ENCODE data around the gene SOX14. TPM values are rescaled to one million over a fixed set of nuclear protein-coding genes. Genes with fewer than 3 reads are reported as not detected.

The SOX14 gene
- total RNA-seq, 3 donors from 2014 or later (not counting 1 experiment from before 2014, with no cell fraction given): not detected

GRCh38 chr3:137792626-137793271 is 28.6 kb downstream of the SOX14 start:
- H3K4me3 ChIP-seq (ENCODE audit: low read length): no peak overlapping the region
- no peak for ATAC-seq
- WGBS (ENCODE audit: insufficient coverage): 5% methylated on average over 3 of the region's 3 CpGs
- Mint-ChIP-seq H3K4me3 (no peak overlapping the region), H3K4me1 (no peaks in the 10 kb centered on the region), H3K36me3 (no peaks in the 10 kb centered on the region), H3K27me3 (ENCODE audit: low read depth in 2 of 2) (no peaks in the 10 kb centered on the region), H3K27ac (no peak overlapping the region), H3K9me3 (peaks cover 2 to 3% of the 10 kb centered on the region in 2 donors)
- no peaks in the 10 kb centered on the region for H3K9me3 ChIP-seq (ENCODE audit: control insufficient read depth, insufficient read depth, low read length)
- intact Hi-C loops (cut with micrococcal nuclease): no loop called here
- DNase-seq: no peak
- H3K27ac ChIP-seq (ENCODE audit: low read length): no peak overlapping the region
- H3K27me3 ChIP-seq (ENCODE audit: control insufficient read depth, insufficient read depth, low read length): no peaks in the 10 kb centered on the region
- H3K36me3 ChIP-seq (ENCODE audit: control insufficient read depth, insufficient read depth, low read length): no peaks in the 10 kb centered on the region
- TF ChIP-seq, protein P1, sequence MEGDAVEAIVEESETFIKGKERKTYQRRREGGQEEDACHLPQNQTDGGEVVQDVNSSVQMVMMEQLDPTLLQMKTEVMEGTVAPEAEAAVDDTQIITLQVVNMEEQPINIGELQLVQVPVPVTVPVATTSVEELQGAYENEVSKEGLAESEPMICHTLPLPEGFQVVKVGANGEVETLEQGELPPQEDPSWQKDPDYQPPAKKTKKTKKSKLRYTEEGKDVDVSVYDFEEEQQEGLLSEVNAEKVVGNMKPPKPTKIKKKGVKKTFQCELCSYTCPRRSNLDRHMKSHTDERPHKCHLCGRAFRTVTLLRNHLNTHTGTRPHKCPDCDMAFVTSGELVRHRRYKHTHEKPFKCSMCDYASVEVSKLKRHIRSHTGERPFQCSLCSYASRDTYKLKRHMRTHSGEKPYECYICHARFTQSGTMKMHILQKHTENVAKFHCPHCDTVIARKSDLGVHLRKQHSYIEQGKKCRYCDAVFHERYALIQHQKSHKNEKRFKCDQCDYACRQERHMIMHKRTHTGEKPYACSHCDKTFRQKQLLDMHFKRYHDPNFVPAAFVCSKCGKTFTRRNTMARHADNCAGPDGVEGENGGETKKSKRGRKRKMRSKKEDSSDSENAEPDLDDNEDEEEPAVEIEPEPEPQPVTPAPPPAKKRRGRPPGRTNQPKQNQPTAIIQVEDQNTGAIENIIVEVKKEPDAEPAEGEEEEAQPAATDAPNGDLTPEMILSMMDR (IDR thresholded peaks at IDR 0.05): no peak
- no peaks in the 10 kb centered on the region for H3K4me1 ChIP-seq (ENCODE audit: control insufficient read depth, insufficient read depth, low read length)

DNA sequence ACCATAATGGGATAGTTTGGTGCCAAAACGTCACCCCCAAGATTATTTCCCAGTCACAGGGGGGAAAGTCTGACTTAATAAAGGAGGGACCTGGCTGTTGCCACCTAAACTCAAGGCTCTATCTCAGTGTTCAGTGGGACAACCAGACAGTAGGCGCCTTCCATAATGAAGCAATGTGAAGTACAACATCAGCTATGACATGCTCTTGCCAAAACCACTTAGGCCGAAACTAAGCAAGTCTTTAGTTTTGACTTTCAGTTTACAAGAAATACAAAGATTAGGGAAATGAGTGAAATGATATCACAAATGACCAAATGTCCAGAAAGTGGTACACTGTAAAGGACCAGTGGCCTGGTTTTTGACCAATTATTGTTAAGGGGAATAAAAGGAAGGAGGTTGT is 32.9 kb downstream of the SOX14 start:
- H3K27ac ChIP-seq (ENCODE audit: low read length): no peak overlapping the region
- Mint-ChIP-seq H3K27ac (no peak overlapping the region), H3K4me1 (no peaks in the 10 kb centered on the region), H3K9me3 (peaks cover 9 to 13% of the 10 kb centered on the region in 2 donors), H3K4me3 (no peak overlapping the region), H3K36me3 (no peaks in the 10 kb centered on the region), H3K27me3 (ENCODE audit: low read depth in 2 of 2) (peaks cover 0 to 2% of the 10 kb centered on the region in 2 donors)
- no peak for ATAC-seq
- H3K9me3 ChIP-seq (ENCODE audit: control insufficient read depth, insufficient read depth, low read length): no peaks in the 10 kb centered on the region
- H3K4me3 ChIP-seq (ENCODE audit: low read length): no peak overlapping the region
- DNase-seq: no peak
- intact Hi-C loops (cut with micrococcal nuclease): no loop called here
- no peaks in the 10 kb centered on the region for H3K4me1 ChIP-seq (ENCODE audit: control insufficient read depth, insufficient read depth, low read length)
- no peaks in the 10 kb centered on the region for H3K36me3 ChIP-seq (ENCODE audit: control insufficient read depth, insufficient read depth, low read length)
- TF ChIP-seq, protein P1 (IDR thresholded peaks at IDR 0.05): no peak
- WGBS (ENCODE audit: insufficient coverage): 53% methylated on average over 2 of the region's 3 CpGs
- H3K27me3 ChIP-seq (ENCODE audit: control insufficient read depth, insufficient read depth, low read length): no peaks in the 10 kb centered on the region

DNA sequence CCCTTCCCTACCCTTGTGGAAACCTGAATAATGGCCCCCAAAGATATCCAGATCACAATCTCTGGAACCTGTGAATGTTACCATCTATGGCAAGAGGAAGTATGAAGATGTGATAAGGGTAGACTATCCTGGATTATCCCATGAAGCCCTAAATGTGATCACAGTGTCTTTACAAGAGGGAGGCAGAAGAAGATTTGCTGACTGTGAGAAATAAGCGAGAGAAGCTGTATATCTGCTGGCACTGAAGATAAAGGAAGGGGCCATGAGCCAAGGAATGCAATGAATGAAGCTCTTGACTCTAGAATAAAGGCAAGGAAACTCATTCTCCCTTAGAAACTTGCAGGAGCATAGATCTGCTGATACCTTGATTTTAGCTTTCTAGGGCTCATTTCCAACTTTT is 39.1 kb downstream of the SOX14 start:
- no peak overlapping the region for H3K27ac Mint-ChIP-seq
- WGBS (ENCODE audit: insufficient coverage): 90% methylated on average over 1 of the region's 1 CpG

More for the DNA sequence above, 39.1 kb downstream of the SOX14 start:
- no peaks in the 10 kb centered on the region for H3K4me1 ChIP-seq (ENCODE audit: control insufficient read depth, insufficient read depth, low read length)
- H3K4me3 ChIP-seq (ENCODE audit: low read length): no peak overlapping the region
- Mint-ChIP-seq H3K4me1 (no peaks in the 10 kb centered on the region), H3K27me3 (ENCODE audit: low read depth in 2 of 2) (peaks cover 0 to 2% of the 10 kb centered on the region in 2 donors), H3K4me3 (no peak overlapping the region), H3K9me3 (peaks cover 11 to 15% of the 10 kb centered on the region in 2 donors), H3K36me3 (no peaks in the 10 kb centered on the region)
- H3K36me3 ChIP-seq (ENCODE audit: control insufficient read depth, insufficient read depth, low read length): no peaks in the 10 kb centered on the region
- DNase-seq (no peak), ATAC-seq (no peak)
- intact Hi-C loops (cut with micrococcal nuclease): no loop called here
- no peak overlapping the region for H3K27ac ChIP-seq (ENCODE audit: low read length)
- no peaks in the 10 kb centered on the region for H3K9me3 ChIP-seq (ENCODE audit: control insufficient read depth, insufficient read depth, low read length)
- TF ChIP-seq, protein P1 (IDR thresholded peaks at IDR 0.05): no peak
- H3K27me3 ChIP-seq (ENCODE audit: control insufficient read depth, insufficient read depth, low read length): no peaks in the 10 kb centered on the region
